ENCODE results near the gene PRSS35.

DNA sequence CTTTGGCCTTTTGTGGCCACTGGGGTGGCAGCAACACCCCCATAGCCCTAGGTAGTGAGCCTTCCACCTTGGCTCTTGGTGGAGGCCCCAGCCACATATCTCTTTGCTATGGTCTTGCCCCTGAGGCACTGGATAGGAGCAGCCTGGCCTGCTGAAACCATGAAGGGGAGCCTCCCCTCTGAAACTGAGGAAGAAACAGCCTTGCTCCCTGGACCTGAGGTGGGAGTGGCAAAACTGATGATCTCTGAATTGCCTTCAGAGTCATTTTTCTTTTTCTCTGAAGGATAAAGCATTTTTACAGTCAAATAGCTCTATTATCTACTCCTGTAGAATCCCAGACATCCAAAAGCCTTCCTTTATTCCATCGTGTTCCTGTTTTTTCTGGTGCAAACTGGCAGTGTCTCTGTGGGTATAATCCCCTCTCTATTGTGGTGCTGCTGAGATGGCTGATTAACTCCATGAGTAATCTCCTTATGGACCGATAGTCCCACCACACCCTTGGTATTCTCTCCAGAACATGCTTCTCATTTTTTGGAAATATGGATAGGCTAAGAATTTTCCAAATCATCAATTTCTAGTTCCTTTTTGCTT, 22.0 kb upstream of the PRSS35 start:
- TF ChIP-seq, protein P1, sequence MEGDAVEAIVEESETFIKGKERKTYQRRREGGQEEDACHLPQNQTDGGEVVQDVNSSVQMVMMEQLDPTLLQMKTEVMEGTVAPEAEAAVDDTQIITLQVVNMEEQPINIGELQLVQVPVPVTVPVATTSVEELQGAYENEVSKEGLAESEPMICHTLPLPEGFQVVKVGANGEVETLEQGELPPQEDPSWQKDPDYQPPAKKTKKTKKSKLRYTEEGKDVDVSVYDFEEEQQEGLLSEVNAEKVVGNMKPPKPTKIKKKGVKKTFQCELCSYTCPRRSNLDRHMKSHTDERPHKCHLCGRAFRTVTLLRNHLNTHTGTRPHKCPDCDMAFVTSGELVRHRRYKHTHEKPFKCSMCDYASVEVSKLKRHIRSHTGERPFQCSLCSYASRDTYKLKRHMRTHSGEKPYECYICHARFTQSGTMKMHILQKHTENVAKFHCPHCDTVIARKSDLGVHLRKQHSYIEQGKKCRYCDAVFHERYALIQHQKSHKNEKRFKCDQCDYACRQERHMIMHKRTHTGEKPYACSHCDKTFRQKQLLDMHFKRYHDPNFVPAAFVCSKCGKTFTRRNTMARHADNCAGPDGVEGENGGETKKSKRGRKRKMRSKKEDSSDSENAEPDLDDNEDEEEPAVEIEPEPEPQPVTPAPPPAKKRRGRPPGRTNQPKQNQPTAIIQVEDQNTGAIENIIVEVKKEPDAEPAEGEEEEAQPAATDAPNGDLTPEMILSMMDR (conservative IDR thresholded peaks at IDR 0.05; ENCODE audit: low read depth in 2 of 2): no peak
- TF ChIP-seq CREB1 (CRISPR knock-in tag; IDR thresholded peaks at IDR 0.05; ENCODE audit: low read depth) (no peak), POLR2AphosphoS5 (IDR thresholded peaks at IDR 0.05; ENCODE audit: low read depth) (no peak), EZH2phosphoT487 (IDR thresholded peaks at IDR 0.05; ENCODE audit: unreplicated experiment) (no peak), EZH2 (IDR thresholded peaks at IDR 0.05; ENCODE audit: low read depth, unreplicated experiment) (no peak), JUNB (IDR thresholded peaks at IDR 0.05; ENCODE audit: unreplicated experiment) (no peak)
- TF ChIP-seq, protein P2, sequence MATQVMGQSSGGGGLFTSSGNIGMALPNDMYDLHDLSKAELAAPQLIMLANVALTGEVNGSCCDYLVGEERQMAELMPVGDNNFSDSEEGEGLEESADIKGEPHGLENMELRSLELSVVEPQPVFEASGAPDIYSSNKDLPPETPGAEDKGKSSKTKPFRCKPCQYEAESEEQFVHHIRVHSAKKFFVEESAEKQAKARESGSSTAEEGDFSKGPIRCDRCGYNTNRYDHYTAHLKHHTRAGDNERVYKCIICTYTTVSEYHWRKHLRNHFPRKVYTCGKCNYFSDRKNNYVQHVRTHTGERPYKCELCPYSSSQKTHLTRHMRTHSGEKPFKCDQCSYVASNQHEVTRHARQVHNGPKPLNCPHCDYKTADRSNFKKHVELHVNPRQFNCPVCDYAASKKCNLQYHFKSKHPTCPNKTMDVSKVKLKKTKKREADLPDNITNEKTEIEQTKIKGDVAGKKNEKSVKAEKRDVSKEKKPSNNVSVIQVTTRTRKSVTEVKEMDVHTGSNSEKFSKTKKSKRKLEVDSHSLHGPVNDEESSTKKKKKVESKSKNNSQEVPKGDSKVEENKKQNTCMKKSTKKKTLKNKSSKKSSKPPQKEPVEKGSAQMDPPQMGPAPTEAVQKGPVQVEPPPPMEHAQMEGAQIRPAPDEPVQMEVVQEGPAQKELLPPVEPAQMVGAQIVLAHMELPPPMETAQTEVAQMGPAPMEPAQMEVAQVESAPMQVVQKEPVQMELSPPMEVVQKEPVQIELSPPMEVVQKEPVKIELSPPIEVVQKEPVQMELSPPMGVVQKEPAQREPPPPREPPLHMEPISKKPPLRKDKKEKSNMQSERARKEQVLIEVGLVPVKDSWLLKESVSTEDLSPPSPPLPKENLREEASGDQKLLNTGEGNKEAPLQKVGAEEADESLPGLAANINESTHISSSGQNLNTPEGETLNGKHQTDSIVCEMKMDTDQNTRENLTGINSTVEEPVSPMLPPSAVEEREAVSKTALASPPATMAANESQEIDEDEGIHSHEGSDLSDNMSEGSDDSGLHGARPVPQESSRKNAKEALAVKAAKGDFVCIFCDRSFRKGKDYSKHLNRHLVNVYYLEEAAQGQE (IDR thresholded peaks at IDR 0.05; ENCODE audit: unreplicated experiment): no peak
- TF ChIP-seq, protein P3, sequence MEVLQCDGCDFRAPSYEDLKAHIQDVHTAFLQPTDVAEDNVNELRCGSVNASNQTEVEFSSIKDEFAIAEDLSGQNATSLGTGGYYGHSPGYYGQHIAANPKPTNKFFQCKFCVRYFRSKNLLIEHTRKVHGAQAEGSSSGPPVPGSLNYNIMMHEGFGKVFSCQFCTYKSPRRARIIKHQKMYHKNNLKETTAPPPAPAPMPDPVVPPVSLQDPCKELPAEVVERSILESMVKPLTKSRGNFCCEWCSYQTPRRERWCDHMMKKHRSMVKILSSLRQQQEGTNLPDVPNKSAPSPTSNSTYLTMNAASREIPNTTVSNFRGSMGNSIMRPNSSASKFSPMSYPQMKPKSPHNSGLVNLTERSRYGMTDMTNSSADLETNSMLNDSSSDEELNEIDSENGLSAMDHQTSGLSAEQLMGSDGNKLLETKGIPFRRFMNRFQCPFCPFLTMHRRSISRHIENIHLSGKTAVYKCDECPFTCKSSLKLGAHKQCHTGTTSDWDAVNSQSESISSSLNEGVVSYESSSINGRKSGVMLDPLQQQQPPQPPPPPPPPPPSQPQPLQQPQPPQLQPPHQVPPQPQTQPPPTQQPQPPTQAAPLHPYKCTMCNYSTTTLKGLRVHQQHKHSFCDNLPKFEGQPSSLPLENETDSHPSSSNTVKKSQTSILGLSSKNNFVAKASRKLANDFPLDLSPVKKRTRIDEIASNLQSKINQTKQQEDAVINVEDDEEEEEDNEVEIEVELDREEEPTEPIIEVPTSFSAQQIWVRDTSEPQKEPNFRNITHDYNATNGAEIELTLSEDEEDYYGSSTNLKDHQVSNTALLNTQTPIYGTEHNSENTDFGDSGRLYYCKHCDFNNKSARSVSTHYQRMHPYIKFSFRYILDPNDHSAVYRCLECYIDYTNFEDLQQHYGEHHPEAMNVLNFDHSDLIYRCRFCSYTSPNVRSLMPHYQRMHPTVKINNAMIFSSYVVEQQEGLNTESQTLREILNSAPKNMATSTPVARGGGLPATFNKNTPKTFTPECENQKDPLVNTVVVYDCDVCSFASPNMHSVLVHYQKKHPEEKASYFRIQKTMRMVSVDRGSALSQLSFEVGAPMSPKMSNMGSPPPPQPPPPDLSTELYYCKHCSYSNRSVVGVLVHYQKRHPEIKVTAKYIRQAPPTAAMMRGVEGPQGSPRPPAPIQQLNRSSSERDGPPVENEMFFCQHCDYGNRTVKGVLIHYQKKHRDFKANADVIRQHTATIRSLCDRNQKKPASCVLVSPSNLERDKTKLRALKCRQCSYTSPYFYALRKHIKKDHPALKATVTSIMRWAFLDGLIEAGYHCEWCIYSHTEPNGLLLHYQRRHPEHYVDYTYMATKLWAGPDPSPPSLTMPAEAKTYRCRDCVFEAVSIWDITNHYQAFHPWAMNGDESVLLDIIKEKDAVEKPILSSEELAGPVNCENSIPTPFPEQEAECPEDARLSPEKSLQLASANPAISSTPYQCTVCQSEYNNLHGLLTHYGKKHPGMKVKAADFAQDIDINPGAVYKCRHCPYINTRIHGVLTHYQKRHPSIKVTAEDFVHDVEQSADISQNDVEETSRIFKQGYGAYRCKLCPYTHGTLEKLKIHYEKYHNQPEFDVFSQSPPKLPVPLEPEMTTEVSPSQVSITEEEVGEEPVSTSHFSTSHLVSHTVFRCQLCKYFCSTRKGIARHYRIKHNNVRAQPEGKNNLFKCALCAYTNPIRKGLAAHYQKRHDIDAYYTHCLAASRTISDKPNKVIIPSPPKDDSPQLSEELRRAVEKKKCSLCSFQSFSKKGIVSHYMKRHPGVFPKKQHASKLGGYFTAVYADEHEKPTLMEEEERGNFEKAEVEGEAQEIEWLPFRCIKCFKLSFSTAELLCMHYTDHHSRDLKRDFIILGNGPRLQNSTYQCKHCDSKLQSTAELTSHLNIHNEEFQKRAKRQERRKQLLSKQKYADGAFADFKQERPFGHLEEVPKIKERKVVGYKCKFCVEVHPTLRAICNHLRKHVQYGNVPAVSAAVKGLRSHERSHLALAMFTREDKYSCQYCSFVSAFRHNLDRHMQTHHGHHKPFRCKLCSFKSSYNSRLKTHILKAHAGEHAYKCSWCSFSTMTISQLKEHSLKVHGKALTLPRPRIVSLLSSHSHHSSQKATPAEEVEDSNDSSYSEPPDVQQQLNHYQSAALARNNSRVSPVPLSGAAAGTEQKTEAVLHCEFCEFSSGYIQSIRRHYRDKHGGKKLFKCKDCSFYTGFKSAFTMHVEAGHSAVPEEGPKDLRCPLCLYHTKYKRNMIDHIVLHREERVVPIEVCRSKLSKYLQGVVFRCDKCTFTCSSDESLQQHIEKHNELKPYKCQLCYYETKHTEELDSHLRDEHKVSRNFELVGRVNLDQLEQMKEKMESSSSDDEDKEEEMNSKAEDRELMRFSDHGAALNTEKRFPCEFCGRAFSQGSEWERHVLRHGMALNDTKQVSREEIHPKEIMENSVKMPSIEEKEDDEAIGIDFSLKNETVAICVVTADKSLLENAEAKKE (CRISPR knock-in tag; IDR thresholded peaks at IDR 0.05): no peak

Data from GM23338 (cell line).